Measurements from ENCODE around the gene SYNPR.

Gene SYNPR

DNA sequence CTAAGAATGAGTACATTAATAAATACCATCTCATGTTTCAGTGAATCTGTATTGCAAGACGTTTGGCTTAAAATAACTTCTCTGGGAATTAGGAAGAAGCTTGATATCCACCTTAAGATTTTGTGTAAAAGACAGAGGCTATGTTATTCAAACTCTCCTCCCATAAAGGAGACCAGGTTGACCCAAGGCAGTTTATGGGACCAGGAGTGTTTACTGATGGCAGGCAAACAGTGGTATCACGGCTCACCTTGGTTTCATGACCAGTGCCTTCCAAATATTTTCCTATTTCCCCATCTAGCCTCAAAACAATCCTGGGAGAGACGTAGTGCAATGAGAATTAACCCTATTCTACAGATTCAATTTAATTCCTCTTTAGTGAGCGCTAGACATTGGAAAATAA, 284.2 kb downstream of the SYNPR start:
- no peak for TF ChIP-seq EZH2 (optimal IDR thresholded peaks at IDR 0.05; ENCODE audit: low read depth, low read length)
- TF ChIP-seq, protein P1, sequence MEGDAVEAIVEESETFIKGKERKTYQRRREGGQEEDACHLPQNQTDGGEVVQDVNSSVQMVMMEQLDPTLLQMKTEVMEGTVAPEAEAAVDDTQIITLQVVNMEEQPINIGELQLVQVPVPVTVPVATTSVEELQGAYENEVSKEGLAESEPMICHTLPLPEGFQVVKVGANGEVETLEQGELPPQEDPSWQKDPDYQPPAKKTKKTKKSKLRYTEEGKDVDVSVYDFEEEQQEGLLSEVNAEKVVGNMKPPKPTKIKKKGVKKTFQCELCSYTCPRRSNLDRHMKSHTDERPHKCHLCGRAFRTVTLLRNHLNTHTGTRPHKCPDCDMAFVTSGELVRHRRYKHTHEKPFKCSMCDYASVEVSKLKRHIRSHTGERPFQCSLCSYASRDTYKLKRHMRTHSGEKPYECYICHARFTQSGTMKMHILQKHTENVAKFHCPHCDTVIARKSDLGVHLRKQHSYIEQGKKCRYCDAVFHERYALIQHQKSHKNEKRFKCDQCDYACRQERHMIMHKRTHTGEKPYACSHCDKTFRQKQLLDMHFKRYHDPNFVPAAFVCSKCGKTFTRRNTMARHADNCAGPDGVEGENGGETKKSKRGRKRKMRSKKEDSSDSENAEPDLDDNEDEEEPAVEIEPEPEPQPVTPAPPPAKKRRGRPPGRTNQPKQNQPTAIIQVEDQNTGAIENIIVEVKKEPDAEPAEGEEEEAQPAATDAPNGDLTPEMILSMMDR (IDR thresholded peaks at IDR 0.05; ENCODE audit: low read length) = no peak
- no peak for TF ChIP-seq EZH2phosphoT487 (IDR thresholded peaks at IDR 0.05; ENCODE audit: low read length)
- H3K27ac ChIP-seq (ENCODE audit: low read length) = no peak overlapping the region
- H3K4me2 ChIP-seq (ENCODE audit: low read depth, low read length) = no peak overlapping the region
- no peaks in the 10 kb centered on the region for H3K9me2 ChIP-seq (replicated peaks; ENCODE audit: insufficient read depth, low read length)
- no peaks in the 10 kb centered on the region for H3K36me3 ChIP-seq (replicated peaks; ENCODE audit: insufficient read depth, low read length)
- H3K4me3 ChIP-seq (ENCODE audit: low read length) = no peak overlapping the region
- H4K20me1 ChIP-seq (ENCODE audit: insufficient read depth, low read length) = no peaks in the 10 kb centered on the region
- H3F3A ChIP-seq (ENCODE audit: insufficient read depth, low read length) = no peaks in the 10 kb centered on the region
- H3K9me3 ChIP-seq (replicated peaks; ENCODE audit: insufficient read depth, low read length) = no peaks in the 10 kb centered on the region
- H3K27me3 ChIP-seq (replicated peaks; ENCODE audit: insufficient read depth, low read length) = no peaks in the 10 kb centered on the region
- no peaks in the 10 kb centered on the region for H3K79me2 ChIP-seq (ENCODE audit: low read length)
- H3K9ac ChIP-seq (ENCODE audit: low read length) = no peak overlapping the region
- no peak for DNase-seq
- H3K4me1 ChIP-seq (ENCODE audit: low read length) = no peaks in the 10 kb centered on the region
- no peak overlapping the region for H2AFZ ChIP-seq (ENCODE audit: low read length)

DNA sequence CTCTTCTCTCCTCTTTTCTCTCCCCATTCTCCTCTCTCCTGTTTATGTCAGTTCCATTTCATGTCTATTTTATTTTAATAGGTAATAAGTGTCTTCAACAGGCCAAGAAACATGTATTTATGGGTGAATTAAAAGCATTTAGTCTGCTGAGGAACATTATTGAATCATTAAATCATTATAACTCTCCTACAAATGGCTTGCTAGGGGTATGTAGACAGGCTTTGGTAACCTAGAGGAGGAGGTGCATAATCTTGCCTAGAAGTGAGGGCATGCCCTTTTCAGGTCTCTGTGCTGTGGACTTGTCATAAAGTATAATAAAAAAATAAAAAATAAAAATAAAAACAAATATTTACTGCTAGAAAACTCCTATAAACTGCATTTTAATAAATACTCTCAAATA, 285.5 kb downstream of the SYNPR start:
- no peak overlapping the region for H3K4me3 ChIP-seq (ENCODE audit: low read length)
- H3K9me3 ChIP-seq (replicated peaks; ENCODE audit: insufficient read depth, low read length) = no peaks in the 10 kb centered on the region
- H3K27me3 ChIP-seq (replicated peaks; ENCODE audit: insufficient read depth, low read length) = no peaks in the 10 kb centered on the region
- no peak overlapping the region for H3K9ac ChIP-seq (ENCODE audit: low read length)
- no peak for DNase-seq
- H3K79me2 ChIP-seq (ENCODE audit: low read length) = no peaks in the 10 kb centered on the region
- H3K27ac ChIP-seq (ENCODE audit: low read length) = no peak overlapping the region
- no peaks in the 10 kb centered on the region for H3K9me2 ChIP-seq (replicated peaks; ENCODE audit: insufficient read depth, low read length)
- no peak for TF ChIP-seq EZH2phosphoT487 (IDR thresholded peaks at IDR 0.05; ENCODE audit: low read length)
- no peak for TF ChIP-seq EZH2 (optimal IDR thresholded peaks at IDR 0.05; ENCODE audit: low read depth, low read length)
- TF ChIP-seq, protein P1 (IDR thresholded peaks at IDR 0.05; ENCODE audit: low read length) = no peak
- H3F3A ChIP-seq (ENCODE audit: insufficient read depth, low read length) = no peaks in the 10 kb centered on the region
- no peak overlapping the region for H2AFZ ChIP-seq (ENCODE audit: low read length)
- no peaks in the 10 kb centered on the region for H4K20me1 ChIP-seq (ENCODE audit: insufficient read depth, low read length)
- H3K4me2 ChIP-seq (ENCODE audit: low read depth, low read length) = no peak overlapping the region
- H3K36me3 ChIP-seq (replicated peaks; ENCODE audit: insufficient read depth, low read length) = no peaks in the 10 kb centered on the region
- no peaks in the 10 kb centered on the region for H3K4me1 ChIP-seq (ENCODE audit: low read length)

DNA sequence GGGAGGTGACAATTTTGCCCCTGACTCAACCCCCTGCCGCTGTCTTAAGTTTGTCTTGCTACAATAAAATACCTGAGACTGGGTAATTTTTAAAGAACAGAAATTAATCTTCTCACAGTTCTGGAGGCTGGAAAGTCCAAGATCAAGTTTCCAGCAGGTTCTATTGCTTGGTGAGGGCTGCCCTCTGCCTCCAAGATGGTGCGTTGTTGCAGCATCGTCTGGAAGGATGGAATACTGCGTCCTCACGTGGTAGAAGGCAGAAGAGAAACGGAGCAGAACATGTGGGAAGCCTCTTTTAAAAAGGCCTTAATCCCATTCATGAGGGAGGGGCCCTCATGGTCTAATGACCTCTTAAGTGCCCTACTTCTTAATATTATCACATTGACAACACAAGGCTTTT, 287.1 kb downstream of the SYNPR start:
- TF ChIP-seq, protein P1 (IDR thresholded peaks at IDR 0.05; ENCODE audit: low read length) = peak; percentile 4; the same call in 1 of the 2 replicates
- no peak for TF ChIP-seq EZH2 (optimal IDR thresholded peaks at IDR 0.05; ENCODE audit: low read depth, low read length)
- Histone ChIP-seq H3F3A (ENCODE audit: insufficient read depth, low read length) (no peaks in the 10 kb centered on the region), H3K4me1 (ENCODE audit: low read length) (no peaks in the 10 kb centered on the region), H3K9ac (ENCODE audit: low read length) (no peak overlapping the region), H2AFZ (ENCODE audit: low read length) (no peak overlapping the region), H3K9me2 (replicated peaks; ENCODE audit: insufficient read depth, low read length) (no peaks in the 10 kb centered on the region), H3K4me3 (ENCODE audit: low read length) (no peak overlapping the region), H4K20me1 (ENCODE audit: insufficient read depth, low read length) (no peaks in the 10 kb centered on the region), H3K9me3 (replicated peaks; ENCODE audit: insufficient read depth, low read length) (no peaks in the 10 kb centered on the region), H3K27me3 (replicated peaks; ENCODE audit: insufficient read depth, low read length) (no peaks in the 10 kb centered on the region), H3K79me2 (ENCODE audit: low read length) (no peaks in the 10 kb centered on the region), H3K27ac (ENCODE audit: low read length) (no peak overlapping the region), H3K4me2 (ENCODE audit: low read depth, low read length) (no peak overlapping the region), H3K36me3 (replicated peaks; ENCODE audit: insufficient read depth, low read length) (no peaks in the 10 kb centered on the region)
- DNase-seq = no peak

Data from MM.1S (cell line).